Measurements from ENCODE around the gene SUGCT.

DNA sequence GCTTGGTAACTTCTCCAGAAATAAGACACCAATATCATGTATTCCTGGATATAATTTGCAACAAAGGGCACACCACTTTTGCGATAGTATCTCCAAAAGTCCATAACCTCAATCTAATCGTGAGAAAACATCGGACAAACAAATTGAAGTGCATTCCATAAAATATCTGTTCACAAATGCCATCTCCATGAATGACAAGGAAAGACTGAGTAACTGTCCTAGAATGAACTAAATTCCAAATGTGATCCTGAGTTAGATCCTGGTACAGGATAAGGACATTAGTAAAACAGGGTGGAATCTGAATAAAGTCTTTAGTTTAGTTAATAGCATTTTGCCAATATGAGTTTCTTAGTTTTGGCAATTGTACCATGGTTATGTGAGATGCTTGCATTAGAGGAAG lies 384.2 kb downstream of the SUGCT start:
- TF ChIP-seq ZNF263 (CRISPR knock-in tag; IDR thresholded peaks at IDR 0.05; ENCODE audit: low read depth) (no peak), PRRX2 (CRISPR knock-in tag; IDR thresholded peaks at IDR 0.05) (no peak), KAT7 (CRISPR knock-in tag; IDR thresholded peaks at IDR 0.05; ENCODE audit: borderline replicate concordance) (no peak), ZNF121 (CRISPR knock-in tag; IDR thresholded peaks at IDR 0.05) (no peak), CREM (CRISPR knock-in tag; IDR thresholded peaks at IDR 0.05) (no peak), CREB1 (CRISPR knock-in tag; IDR thresholded peaks at IDR 0.05) (no peak), FOXK1 (CRISPR knock-in tag; IDR thresholded peaks at IDR 0.05) (no peak), ZNF317 (CRISPR knock-in tag; IDR thresholded peaks at IDR 0.05; ENCODE audit: borderline replicate concordance, low read depth) (no peak)
- TF ChIP-seq, protein P1, sequence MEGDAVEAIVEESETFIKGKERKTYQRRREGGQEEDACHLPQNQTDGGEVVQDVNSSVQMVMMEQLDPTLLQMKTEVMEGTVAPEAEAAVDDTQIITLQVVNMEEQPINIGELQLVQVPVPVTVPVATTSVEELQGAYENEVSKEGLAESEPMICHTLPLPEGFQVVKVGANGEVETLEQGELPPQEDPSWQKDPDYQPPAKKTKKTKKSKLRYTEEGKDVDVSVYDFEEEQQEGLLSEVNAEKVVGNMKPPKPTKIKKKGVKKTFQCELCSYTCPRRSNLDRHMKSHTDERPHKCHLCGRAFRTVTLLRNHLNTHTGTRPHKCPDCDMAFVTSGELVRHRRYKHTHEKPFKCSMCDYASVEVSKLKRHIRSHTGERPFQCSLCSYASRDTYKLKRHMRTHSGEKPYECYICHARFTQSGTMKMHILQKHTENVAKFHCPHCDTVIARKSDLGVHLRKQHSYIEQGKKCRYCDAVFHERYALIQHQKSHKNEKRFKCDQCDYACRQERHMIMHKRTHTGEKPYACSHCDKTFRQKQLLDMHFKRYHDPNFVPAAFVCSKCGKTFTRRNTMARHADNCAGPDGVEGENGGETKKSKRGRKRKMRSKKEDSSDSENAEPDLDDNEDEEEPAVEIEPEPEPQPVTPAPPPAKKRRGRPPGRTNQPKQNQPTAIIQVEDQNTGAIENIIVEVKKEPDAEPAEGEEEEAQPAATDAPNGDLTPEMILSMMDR (IDR thresholded peaks at IDR 0.05) = no peak
- TF ChIP-seq, protein P2, sequence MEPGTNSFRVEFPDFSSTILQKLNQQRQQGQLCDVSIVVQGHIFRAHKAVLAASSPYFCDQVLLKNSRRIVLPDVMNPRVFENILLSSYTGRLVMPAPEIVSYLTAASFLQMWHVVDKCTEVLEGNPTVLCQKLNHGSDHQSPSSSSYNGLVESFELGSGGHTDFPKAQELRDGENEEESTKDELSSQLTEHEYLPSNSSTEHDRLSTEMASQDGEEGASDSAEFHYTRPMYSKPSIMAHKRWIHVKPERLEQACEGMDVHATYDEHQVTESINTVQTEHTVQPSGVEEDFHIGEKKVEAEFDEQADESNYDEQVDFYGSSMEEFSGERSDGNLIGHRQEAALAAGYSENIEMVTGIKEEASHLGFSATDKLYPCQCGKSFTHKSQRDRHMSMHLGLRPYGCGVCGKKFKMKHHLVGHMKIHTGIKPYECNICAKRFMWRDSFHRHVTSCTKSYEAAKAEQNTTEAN (CRISPR knock-in tag; IDR thresholded peaks at IDR 0.05) = no peak
- TF ChIP-seq, protein P3, sequence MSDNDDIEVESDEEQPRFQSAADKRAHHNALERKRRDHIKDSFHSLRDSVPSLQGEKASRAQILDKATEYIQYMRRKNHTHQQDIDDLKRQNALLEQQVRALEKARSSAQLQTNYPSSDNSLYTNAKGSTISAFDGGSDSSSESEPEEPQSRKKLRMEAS (CRISPR knock-in tag; IDR thresholded peaks at IDR 0.05) = no peak
